Measurements from ENCODE around the gene ABCB8.

Gene ABCB8

DNA sequence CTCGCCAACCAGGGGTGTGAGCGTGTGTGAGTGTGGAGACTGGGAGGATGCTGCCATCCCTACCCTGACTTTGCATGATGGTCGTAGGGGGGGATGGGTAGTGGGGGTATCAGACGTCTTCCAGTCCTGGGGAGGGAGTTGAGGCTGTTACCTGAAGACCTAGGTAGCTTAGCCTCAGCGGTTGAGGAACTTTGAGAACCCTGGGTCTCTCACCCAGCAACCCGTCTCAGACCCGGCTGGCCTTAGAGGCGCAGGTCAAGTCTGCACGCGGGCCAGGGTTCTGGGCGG lies 33.8 kb downstream of the ABCB8 start:
- ChIA-PET POLR2A (interaction anchor here (1.1 to 2.3 kb wide), 10 partner anchors 9 to 54 kb away, joined by 3 to 22 read pairs (median 6); partner anchors contain the start of genes ABCB8 and FASTK), CTCF (interaction anchor here (0.9 to 2.3 kb wide), 4 partner anchors 29 to 52 kb away, joined by 3 to 14 read pairs (median 6); no protein-coding TSS in a partner anchor)
- TF ChIP-seq HOXA7 (CRISPR knock-in tag; IDR thresholded peaks at IDR 0.05; ENCODE audit: borderline replicate concordance) (no peak), SP3 (tag by site-specific recombination; IDR thresholded peaks at IDR 0.05) (no peak), KLF1 (tag by site-specific recombination; IDR thresholded peaks at IDR 0.05) (peak; percentile 43; the same call in 1 of the 2 replicates)
- TF ChIP-seq, protein P1, sequence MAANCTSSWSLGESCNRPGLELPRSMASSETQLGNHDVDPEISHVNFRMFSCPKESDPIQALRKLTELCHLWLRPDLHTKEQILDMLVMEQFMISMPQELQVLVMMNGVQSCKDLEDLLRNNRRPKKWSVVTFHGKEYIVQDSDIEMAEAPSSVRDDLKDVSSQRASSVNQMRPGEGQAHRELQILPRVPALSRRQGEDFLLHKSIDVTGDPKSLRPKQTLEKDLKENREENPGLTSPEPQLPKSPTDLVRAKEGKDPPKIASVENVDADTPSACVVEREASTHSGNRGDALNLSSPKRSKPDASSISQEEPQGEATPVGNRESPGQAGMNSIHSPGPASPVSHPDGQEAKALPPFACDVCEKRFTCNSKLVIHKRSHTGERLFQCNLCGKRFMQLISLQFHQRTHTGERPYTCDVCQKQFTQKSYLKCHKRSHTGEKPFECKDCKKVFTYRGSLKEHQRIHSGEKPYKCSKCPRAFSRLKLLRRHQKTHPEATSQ (tag by site-specific recombination; IDR thresholded peaks at IDR 0.05) = no peak
- TF ChIP-seq, protein P2, sequence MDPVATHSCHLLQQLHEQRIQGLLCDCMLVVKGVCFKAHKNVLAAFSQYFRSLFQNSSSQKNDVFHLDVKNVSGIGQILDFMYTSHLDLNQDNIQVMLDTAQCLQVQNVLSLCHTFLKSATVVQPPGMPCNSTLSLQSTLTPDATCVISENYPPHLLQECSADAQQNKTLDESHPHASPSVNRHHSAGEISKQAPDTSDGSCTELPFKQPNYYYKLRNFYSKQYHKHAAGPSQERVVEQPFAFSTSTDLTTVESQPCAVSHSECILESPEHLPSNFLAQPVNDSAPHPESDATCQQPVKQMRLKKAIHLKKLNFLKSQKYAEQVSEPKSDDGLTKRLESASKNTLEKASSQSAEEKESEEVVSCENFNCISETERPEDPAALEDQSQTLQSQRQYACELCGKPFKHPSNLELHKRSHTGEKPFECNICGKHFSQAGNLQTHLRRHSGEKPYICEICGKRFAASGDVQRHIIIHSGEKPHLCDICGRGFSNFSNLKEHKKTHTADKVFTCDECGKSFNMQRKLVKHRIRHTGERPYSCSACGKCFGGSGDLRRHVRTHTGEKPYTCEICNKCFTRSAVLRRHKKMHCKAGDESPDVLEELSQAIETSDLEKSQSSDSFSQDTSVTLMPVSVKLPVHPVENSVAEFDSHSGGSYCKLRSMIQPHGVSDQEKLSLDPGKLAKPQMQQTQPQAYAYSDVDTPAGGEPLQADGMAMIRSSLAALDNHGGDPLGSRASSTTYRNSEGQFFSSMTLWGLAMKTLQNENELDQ (tag by site-specific recombination; IDR thresholded peaks at IDR 0.05; ENCODE audit: low read depth) = no peak
- TF ChIP-seq, protein P3, sequence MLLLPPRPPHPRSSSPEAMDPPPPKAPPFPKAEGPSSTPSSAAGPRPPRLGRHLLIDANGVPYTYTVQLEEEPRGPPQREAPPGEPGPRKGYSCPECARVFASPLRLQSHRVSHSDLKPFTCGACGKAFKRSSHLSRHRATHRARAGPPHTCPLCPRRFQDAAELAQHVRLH (tag by site-specific recombination; IDR thresholded peaks at IDR 0.05) = no peak
- H3K4me3 ChIP-seq (ENCODE audit: low read depth, low read length) = no peak overlapping the region
- H3K4me1 ChIP-seq (ENCODE audit: control insufficient read depth, insufficient read depth, low read length) = no peaks in the 10 kb centered on the region; the same call in 1 of the 2 replicates
- H3K36me3 ChIP-seq (ENCODE audit: control insufficient read depth in 2 of 2, insufficient read depth in 1 of 2, low read length in 2 of 2) = peaks cover 0 to 50% of the 10 kb centered on the region in 2 experiments; a peak in 1 of 3 replicates
- no peak overlapping the region for H3K27ac ChIP-seq (ENCODE audit: extremely low read depth, low read depth, low read length)
- no peaks in the 10 kb centered on the region for H3K9me3 ChIP-seq (ENCODE audit: control insufficient read depth, insufficient read depth, low read depth, low read length)

DNA sequence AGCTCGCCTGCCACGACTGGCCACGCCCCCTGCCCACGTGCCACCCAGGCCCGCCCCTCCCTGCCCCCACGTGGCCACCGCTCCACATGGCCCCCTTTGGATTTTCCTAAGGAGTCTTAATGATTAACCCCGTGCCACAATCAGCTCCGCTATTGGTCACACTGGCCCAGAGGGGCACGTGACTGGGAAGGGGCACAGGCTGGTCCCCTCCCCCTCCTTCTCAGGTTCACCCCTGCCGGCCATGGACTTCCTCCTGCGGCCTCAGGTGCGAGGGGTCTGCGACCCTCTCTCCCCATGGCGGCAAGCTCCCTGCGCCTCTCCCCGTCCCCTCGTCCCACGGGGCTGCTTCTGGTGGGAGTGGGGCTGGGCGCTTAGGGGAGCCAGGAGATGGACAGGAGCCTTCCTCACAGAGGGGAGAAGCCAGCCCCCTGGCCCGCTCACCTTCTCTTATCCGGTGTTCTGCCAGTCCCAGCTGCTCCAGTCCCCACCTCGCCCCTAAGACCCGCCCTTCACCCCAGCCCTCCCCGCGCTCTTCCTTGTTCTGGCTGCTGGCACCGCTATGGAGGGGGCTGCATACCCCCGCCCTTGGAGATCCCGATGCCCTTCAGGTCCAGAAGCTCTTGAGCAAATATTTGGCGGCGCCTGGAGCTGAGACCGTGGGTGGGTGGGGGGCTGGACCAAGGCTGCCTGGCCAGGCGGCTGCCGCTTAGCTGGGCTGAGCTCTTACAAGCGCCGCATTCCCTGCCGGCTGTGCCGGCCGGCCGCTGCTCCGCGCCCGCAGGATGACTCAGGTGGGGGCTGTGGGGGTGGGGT lies 34.4 kb downstream of the ABCB8 start:
- ChIA-PET POLR2A (interaction anchor here (0.9 to 2.3 kb wide), 11 partner anchors 8 to 53 kb away, joined by 3 to 22 read pairs (median 6); partner anchors contain the start of genes ABCB8 and FASTK), CTCF (interaction anchor here (0.7 to 2.3 kb wide), 7 partner anchors 16 to 52 kb away, joined by 3 to 14 read pairs (median 4); partner anchors contain the start of genes ABCB8 and FASTK)
- H3K4me1 ChIP-seq (ENCODE audit: control insufficient read depth, insufficient read depth, low read length) = no peaks in the 10 kb centered on the region; the same call in 1 of the 2 replicates
- no peak overlapping the region for H3K27ac ChIP-seq (ENCODE audit: extremely low read depth, low read depth, low read length)
- TF ChIP-seq KLF9 (tag by site-specific recombination; IDR thresholded peaks at IDR 0.05; ENCODE audit: low read depth) (peak; percentile 36; the same call in 1 of the 2 replicates), ZNF341 (tag by site-specific recombination; IDR thresholded peaks at IDR 0.05; ENCODE audit: low read depth) (no peak), SP2 (tag by site-specific recombination; IDR thresholded peaks at IDR 0.05) (0 out of 2 replicates have a peak, but pooled peaks have one; percentile 10), ZNF155 (tag by site-specific recombination; IDR thresholded peaks at IDR 0.05) (no peak), ZFP69B (tag by site-specific recombination; IDR thresholded peaks at IDR 0.05) (no peak), ZNF140 (tag by site-specific recombination; IDR thresholded peaks at IDR 0.05) (no peak), SP3 (tag by site-specific recombination; IDR thresholded peaks at IDR 0.05) (no peak), BCL11B (tag by site-specific recombination; IDR thresholded peaks at IDR 0.05; ENCODE audit: low read depth) (0 out of 2 replicates have a peak, but pooled peaks have one; percentile 16), ZNF76 (tag by site-specific recombination; IDR thresholded peaks at IDR 0.05; ENCODE audit: borderline replicate concordance, low read depth) (no peak)
- TF ChIP-seq, protein P4, sequence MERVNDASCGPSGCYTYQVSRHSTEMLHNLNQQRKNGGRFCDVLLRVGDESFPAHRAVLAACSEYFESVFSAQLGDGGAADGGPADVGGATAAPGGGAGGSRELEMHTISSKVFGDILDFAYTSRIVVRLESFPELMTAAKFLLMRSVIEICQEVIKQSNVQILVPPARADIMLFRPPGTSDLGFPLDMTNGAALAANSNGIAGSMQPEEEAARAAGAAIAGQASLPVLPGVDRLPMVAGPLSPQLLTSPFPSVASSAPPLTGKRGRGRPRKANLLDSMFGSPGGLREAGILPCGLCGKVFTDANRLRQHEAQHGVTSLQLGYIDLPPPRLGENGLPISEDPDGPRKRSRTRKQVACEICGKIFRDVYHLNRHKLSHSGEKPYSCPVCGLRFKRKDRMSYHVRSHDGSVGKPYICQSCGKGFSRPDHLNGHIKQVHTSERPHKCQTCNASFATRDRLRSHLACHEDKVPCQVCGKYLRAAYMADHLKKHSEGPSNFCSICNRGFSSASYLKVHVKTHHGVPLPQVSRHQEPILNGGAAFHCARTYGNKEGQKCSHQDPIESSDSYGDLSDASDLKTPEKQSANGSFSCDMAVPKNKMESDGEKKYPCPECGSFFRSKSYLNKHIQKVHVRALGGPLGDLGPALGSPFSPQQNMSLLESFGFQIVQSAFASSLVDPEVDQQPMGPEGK (tag by site-specific recombination; IDR thresholded peaks at IDR 0.05) = peak; percentile 31
- H3K4me3 ChIP-seq (ENCODE audit: low read depth, low read length) = no peak overlapping the region; the same call in 1 of the 2 replicates
- H3K36me3 ChIP-seq (ENCODE audit: control insufficient read depth in 2 of 2, insufficient read depth in 1 of 2, low read length in 2 of 2) = peaks cover 3 to 56% of the 10 kb centered on the region in 2 experiments; a peak in 2 of 3 replicates
- H3K9me3 ChIP-seq (ENCODE audit: control insufficient read depth, insufficient read depth, low read depth, low read length) = no peaks in the 10 kb centered on the region

Data from HEK293 (cell line).